HG03460 (cell line): Measurements from ENCODE around the gene INPP4B.

Experiments
- ATAC-seq: cut with Tn5 transposase; IDR thresholded peaks from one replicate; pipeline ENCODE4 v1.9.1; 2021; ENCODE audit not compliant: unreplicated experiment

The INPP4B gene

DNA sequence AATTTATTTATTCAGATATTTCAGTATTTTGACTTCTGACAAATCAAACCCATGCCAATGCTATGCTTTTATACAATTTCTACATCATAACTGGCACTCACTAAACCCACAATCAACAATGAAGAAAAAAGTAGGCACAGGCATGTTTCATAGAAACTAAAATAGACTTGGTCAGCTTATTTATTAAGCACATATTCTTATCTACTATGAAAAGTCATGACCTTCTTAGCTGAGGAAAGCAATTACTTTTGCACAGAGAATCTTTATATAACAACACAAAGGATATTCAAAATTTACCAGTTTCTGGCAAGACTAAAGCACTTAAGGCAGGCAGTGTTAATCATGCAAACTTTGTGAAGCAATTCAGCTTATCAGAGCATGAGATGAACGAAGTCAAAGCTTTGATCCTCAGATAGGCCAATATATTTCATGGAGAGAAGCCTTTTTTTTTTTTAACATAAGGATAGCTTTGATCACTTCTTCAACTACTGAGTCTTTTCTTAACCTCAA is 490.6 kb downstream of the INPP4B start:
- ATAC-seq, result no peak

DNA sequence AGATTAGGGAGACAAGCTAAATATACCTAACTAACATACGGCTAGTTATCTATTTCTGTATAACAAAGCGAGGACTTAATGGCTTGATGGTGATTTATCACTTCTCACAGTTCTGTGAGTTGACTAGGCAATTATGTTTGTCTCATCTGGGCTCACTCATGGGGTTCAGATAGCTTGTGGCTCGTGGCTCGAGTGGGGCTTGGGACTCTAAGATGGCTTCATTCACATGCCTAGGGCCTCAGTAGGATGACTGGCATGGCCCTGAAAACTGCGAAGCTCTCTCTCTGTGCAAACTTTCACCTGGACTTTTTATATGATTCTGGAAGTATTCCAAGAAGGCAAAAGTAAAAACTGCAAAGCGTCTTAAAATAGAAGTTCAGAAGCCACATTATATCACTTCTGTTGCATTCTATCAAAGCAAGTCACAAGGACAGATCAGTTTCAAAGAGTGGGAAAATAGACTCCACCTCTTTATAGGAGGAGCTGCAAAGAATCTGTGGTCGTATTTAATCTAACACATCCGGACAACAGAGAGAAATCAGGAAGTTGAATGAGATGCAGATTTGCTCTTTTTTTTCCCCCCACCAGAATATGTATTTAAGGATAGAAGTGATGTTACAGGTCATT is 491.2 kb downstream of the INPP4B start:
- ATAC-seq, result no peak

DNA sequence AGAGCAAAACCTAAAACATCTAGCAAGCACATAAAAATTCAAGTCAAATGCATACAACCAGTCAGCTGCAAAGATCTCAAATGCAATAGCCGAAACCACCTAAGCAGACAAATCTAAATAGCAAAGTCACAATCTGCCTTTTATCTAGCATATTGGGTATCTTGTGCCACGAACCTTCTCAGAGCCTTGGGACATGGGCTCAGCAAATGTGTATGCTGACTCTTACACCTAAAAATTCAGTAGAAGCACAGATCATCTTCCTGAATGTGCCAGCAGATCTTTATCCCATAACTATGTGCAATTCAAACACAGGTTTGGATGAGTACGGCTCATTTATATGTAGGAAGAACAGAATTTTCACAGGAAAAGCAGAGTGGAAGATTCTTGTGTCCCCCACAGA is 492.1 kb downstream of the INPP4B start:
- ATAC-seq, result no peak

DNA sequence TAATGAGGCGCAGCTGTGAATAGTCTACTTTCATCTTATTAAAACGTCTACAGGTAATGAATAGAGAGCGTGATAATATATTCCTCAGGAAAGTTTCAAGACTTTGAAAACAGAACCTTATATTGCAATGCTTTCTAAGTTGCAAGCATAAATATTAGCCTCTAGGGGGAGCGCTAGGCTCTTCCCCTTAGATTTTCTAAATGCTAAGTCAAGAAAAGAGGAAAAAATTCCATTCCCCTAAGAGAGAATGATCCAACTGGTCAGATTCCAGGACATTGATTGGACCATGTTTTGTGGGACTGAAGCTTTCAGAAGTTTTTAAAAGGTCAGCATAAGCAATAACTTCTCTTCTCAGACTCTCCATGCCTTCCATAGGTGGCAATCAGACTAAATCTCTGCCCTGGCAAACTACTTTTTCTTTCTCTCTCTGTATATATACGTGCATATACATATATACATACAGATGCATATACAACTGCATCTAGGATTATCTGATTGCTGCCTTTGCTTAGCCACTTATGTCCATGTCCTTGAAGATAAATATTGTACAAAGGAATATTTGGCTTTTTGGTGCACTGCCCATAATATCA is 492.9 kb downstream of the INPP4B start:
- ATAC-seq, result no peak

DNA sequence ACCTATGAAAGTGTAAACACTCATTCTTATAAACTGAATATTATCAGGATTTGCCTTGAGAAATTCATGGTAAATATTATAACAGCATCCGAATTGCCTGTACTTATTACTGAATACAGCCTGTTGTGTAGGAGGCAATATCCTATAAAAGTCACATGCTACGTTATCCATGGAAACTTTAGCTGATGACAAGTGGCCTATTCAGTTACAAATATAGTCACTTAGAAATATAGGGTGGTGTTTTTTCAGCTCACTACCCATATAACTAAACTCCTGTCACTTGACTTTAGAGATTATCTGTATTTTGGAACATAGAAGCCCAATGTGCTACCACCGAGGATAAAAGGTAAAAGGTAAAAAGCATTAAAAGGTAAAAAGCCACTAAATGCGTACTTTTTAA is 493.4 kb downstream of the INPP4B start:
- ATAC-seq, result no peak

DNA sequence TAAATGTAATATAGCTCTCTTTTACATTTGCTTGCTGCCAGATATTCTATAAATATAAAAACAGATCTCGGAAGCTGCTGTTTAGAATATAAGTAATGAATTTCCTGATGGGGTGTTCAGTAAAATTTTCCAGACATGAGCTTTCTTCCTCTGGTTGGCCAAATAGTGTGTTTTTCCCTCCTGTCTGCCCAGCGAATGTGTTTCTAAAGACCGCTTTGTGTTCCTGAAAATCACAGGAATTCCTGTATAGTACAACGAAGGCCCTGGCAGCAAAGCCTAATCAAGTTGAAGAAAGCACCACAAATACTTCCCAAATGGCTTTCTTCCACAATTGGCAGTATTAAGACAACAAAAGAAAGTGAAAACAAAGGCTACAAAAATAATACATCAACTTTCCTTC is 494.1 kb downstream of the INPP4B start:
- ATAC-seq, result no peak

DNA sequence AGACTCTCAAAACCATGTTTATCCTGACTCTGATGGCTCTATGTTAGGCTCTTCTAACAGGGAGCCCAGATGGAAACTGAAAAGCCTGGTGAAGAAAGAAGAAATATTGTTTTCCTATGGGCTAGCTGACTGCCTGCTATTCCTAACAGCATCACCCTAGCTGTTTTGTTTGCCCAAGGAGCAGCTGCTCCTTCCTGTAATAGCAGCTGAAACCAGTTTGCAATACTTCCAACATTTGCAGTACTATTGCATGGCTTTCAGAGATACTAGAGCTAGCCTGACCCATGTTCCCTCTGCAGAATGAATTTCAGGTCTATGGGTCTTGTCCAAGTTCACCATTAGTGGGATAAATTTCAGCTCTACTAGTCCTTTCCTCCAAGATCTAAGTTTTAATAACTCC is 495.2 kb downstream of the INPP4B start:
- ATAC-seq, result no peak

DNA sequence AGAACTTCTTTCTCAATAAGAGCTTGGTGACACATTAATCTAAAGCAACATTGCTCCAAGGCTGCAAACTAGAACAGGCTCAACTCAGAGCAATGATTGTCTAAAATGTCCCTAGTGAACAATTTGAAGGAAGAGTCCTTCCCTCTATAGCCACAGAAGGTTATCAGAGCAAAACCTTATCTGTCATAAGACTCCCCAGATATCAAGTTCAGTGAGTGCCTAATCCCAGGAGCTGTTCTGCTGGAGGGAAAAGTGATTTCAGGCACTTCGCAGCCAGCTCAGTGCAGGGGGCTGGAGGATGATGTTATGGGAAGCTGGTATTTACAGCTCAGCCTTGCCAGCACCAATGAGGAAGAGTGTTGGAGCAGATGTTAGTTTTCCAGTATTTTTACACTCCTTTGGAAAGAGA is 497.5 kb downstream of the INPP4B start:
- no peak for ATAC-seq

DNA sequence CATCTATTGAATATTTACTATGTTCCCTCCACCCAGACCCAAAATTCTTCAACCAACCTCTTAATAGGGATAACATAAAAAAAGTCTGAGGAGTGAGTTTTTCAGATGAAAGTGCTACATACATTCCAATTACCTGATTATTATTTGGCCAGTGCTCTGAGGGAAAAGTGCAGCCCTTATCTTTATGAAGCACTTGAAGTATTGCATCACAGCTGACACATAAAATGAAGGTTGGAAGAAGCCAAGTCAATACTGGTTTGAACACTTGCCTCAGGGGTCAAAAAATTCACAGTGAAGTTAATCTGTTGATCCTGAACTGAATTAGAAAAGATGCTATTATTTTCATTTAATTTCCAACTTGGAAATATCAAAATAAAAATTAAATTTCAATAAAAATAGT is 498.9 kb downstream of the INPP4B start:
- no peak for ATAC-seq

DNA sequence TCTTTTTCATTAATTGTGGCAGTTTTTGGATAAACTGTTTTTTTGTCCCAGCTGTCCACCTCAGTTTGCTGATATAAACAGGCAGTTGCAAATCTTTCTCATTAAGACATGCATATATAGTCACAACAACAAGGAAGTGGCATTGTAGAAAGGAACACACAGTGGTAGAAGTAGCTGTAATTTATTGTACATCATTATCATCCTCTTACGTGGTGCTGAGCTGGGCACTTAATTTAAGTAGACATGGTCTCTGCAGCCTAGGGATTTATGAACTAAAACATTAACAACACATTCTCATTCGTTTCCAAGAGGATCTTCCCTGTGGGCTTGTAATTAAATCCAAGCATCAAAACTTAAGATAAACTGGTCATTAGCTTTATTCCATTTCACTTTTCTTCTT is 500.2 kb downstream of the INPP4B start:
- ATAC-seq, result no peak

DNA sequence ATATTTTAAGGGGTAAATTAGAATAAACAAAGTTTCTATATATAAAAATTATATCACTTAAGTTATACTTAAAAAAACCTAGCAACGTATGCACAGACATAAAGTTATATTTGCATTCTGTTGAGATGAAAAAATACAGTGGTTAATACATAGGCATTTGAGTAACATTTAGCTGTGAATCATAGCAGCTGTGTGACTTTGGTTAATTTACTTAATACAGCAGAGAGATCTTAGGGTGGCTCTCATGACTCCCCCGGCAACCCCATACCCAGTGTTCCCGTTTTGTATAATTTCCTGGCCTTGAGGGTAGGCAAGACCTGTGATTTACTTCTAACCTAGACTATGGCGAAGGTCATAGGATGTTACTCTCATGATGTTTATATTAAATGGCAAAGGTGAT is 504.8 kb downstream of the INPP4B start:
- no peak for ATAC-seq

DNA sequence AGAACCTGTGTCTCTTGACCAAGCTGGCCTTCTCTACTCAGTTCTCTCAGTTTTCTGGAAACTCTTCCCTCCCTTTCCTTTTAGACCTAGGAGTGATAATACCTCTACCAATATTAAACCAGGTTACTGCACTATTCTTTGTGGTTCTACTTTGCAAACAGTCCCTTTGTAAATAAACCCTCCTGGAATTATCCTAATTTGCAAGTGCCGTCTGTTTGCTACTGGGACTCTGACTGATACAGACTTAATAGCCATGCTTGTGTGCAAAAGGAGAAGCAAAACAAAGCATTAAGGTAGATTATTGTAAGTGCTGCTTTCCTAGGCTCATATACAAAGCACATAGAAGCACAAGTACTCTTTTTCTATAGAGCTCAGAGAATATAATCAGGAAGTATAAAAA is 507.0 kb downstream of the INPP4B start:
- no peak for ATAC-seq

DNA sequence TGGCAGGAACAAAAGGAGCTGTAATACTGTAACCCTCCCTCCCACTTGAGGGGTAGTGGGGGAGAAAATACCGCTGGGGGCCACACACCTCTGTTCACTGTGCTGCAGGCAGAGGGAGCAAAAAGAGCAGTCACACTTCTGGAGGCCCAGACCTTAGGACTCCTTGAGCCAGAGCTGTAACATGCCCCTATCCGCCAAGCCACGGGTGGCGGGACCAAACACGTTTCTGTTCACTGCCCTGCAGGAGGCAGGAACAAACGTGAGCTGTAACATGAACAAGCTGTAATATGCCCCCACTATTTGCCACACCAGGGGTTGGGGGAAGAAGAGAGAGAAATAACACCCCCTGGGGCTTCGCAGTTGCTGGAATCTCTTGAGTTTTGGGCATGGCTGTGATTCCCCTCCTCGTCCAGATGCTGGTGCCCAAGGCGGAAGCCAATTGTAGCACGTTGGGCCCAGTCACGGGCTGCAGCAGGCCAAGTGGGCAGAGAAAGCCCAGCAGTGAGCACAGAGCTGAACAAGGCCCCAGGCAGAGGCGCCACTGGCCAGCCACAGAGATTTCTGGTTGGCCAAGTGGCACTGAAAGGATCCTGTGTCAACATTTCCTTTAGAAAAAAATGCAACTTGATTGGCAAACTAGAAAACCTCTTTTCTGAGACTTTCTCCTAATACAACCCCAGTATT is 509.7 kb downstream of the INPP4B start:
- no peak for ATAC-seq

DNA sequence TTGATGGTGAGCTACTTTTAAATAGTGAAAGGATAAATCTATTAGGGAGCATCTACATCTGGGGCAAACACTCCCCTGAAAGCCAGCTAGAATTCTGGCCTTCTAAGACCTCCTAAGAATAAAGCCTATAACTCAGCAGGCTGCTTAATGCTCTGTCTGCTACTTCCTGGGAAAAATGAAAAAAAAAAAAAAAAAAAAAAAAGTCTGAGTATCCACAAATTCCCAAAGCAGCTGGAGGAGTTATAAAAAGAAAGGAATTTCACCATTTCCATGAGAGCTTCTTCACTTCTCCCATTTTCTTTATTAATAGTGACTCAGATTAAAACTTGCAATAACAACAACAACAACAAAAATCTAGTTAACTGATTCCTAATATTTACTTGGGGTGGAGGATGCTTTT is 511.2 kb downstream of the INPP4B start:
- ATAC-seq, result no peak

DNA sequence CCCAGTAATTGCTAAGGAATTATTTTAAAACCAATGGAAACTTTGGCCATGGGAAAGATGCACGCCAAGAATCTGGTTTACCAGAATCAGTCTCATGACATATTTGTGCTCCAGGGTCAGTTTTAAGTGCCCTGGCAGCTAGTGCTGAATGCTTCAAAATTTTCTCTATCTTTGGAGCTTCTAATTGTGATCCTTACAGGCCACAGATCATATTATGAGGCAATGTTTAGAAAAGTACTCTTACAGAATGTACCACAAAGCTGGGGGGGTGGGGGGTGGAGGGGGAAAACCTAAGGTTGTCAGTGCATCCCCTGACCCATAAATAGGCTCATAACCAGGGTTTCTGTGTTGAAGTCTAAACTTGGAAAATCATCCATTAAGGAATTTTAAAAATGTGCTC is 514.5 kb downstream of the INPP4B start:
- no peak for ATAC-seq

DNA sequence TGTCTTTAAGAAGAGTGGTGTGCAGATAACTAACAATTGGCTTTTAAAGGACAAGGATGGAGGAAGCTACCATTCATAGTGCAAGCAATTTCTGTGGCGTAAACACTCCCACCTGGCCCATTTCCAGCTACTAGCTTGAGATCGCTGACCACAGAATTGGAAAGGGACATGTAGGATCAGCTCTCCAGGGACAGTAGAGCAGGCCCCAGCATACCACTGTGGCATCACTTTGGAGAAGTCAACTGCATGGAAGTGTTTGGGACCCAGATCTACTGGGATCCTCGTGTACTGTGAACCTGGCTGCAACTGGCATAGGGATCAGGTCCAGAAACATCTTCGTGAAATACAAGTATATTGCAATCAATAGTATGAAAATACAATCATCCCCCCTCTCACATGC is 515.0 kb downstream of the INPP4B start:
- ATAC-seq, result no peak

DNA sequence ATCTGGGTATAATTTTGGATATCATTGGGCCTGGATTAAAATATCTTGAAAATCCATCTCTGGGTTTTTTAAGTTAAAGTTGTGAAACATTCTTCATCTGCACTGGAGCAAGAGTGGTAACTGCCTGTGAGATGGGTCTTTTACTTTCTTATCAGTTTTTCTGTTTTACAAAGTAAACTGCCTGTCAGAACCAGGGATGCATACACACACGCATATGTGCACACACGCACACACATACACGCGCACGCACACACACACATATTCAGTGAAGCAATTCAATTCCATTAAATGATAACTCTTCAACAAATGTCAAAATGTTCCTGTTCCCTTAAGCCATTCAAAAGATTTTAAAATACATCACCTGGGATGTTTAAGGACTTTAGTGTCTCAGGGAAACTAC is 515.8 kb downstream of the INPP4B start:
- ATAC-seq, result no peak

DNA sequence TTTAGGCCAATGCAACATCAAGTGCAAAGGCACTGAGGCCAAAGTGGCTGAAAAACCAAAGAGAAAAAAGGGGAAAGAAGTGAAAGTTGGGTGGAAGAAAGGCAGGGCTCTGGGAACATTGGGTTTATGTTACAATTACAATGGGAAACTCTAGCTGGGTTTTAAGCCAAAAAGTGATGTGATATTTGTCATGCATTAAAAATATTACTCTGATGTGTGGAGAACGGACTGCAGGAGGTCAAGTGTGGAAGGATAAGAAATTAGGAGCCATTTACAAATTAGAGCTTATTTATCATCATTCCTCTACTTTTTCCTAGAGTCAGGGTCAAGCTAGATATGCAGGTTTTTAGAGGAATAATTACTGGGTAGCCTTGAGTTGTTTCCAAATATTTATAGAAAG is 516.8 kb downstream of the INPP4B start:
- ATAC-seq, result no peak

DNA sequence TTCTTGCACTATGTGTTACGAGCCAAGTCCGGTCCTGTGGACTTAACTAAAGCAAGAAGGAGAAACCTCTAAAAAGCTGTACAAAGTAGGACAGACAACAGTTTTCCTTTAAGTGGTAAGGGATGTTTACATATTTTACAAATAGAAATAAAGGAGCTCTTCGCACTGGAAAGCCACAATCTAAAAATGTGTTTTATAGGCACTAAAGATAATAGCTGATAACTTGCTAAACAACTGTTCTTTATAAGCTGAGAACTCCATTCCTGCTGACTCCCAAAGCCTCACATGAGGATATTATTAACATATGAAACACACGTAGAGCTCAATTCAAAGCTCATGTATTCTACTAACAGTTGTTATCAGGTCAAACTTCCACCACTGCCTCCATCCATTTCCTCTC is 519.9 kb downstream of the INPP4B start:
- no peak for ATAC-seq

DNA sequence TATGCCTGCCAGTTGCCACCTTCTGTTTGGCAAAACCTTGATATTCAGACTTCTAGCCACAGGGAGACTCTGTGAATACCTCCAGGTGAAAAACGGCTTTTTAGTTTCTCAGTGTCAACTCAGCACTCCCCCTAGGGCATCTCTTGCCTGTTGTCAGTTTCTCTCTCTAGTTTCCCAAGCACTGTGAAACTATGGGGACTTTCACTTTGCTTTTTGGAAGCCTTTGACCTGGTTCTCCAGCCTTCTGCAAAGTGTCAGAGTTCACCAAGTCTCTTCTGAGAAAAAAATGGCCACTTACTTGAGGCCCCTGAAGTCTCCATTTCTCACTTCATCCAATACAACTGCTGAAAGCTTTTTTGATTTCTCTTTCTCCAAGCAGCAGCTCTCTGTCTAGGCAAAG is 521.5 kb downstream of the INPP4B start:
- ATAC-seq, result no peak

DNA sequence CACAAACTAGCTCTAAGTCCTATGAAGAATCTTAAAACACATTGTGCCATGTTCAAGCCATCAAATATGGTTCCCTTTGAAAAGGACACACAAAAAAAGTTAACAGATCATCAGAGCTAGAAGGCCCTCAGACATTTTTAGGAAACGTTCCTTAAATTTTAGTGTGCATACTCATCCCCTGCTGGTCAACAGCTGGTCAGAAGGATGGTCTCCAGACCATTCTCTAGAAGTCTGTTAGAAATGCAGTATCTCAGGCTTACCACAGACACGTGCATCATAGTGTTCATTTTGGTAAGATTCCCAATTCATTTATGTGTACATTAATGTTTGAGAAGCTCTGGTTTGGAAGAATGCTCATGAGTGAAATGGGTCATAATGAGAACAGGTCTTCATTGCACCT is 523.1 kb downstream of the INPP4B start:
- no peak for ATAC-seq

DNA sequence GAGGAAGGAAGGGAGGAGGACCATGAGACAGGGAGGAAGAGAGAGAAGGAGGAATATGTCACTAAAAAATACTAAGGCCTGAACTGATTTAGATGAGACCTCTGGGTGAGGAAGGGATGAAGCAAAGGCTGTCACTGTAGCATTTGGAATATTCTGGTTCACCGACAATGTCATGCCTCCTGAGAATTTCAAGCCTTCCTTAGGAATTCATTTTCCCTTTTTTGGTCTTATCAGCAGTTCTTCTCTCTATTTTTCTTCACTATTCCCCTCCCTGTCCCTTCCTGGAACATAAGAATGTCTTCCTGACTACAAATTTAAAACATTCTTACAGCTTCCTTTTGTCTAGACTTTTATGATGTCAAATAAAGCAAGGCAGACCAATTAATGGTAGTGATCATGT is 527.8 kb downstream of the INPP4B start:
- no peak for ATAC-seq

DNA sequence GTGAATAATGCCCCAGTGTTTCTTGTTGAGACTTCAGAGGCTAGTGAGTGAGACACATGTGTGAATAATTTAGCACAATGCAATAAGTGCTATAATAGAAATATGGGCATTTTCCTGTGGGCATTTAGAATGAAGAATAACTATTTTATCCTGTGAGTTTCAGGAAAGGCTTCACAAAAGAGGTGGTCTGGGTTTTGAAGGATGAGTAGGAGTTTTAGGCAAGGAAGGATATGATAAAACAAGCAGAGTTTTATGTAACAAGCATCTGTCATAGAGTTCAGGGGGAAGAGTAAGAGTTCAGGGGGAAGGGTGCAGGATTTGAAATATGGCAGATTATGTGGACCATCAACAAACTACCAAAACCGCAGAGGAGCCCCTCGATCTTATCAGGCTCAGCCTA is 529.2 kb downstream of the INPP4B start:
- ATAC-seq, result no peak
